OCI-LY3 (cell line): ENCODE data around the gene PRR23E.

Experiments
- CTCF ChIP-seq: fragments of 200-600, 300-600 bp; sonication (generic); IDR thresholded peaks from 2 replicates; pipeline ENCODE4 v1.5.1; 2014; ENCODE audit warnings: antibody characterized with exemption, low read length, low read depth
- EZH2phosphoT487 ChIP-seq: fragments of 200-600 bp; shearing (Covaris generic); IDR thresholded peaks from 2 replicates; pipeline ENCODE4 v1.6.1; 2018; ENCODE audit warnings: antibody characterized with exemption, mixed run types, low read depth

GRCh38 chr3:127168271-127168670 is 24.7 kb upstream of the PRR23E start:
- TF ChIP-seq CTCF, result no peak
- no peak for TF ChIP-seq EZH2phosphoT487
